ENCODE results near the gene COX6A1. TPM values are rescaled to one million over a fixed set of nuclear protein-coding genes. Genes with fewer than 3 reads are reported as not detected.

Gene COX6A1
- total RNA-seq, 1 experiment from 2014 or later, result 2,042 TPM

DNA sequence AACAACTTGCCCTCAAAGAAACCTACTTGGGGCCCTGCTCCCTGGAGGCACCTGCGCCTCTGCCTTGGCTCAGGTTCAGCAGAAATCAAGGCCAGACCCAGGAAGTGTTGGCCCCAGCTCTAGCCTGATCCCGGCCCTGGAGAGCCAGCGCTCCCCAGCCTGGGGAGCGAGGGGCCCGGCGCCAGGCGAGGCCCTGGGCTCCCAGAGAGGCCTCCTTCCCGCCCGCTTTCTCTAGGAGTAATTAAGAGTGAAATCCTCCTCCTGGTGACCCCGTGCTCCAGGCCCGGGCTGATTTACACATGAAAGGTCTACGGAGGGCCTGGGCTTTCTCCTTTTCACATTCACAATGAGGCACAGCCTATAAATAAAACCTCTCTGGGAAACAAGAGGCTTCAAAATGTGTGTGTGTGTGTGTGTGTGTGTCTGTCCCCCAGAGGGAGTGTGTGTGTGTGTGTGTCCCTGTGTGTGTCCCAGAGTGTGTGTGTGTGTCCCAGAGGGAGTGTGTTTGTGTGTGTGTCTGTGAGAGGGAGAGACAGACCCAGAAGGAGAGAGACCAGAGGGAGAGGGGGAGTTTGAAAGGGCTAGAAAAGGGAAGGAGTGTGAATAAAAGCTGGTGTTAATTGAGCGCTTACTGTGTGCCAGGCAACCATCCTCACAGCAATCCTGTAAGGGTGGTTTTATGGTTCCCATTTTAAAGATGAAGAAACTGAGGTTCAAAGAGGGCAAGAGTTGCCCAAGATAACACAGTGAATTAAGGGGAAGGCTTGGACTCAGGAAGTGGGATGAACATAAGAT is 23.8 kb upstream of the COX6A1 start:
- Histone ChIP-seq H3F3A (ENCODE audit: low read length, unreplicated experiment) (no peaks in the 10 kb centered on the region), H3K9me3 (ENCODE audit: low read length) (no peaks in the 10 kb centered on the region), H3K79me2 (ENCODE audit: low read length) (no peaks in the 10 kb centered on the region), H3K9ac (ENCODE audit: low read length) (no peak overlapping the region), H3K4me2 (ENCODE audit: low read length) (no peak overlapping the region), H4K20me1 (ENCODE audit: low read length) (no peaks in the 10 kb centered on the region), H3K4me3 (ENCODE audit: low read length) (no peak overlapping the region), H2AFZ (ENCODE audit: low read length) (no peak overlapping the region), H3K27ac (ENCODE audit: low read length) (no peak overlapping the region), H3K36me3 (ENCODE audit: low read depth, low read length) (no peaks in the 10 kb centered on the region), H3K4me1 (ENCODE audit: insufficient read depth, low read length) (no peaks in the 10 kb centered on the region), H3K27me3 (ENCODE audit: low read length) (no peaks in the 10 kb centered on the region), H3K9me2 (replicated peaks; ENCODE audit: low read length) (no peaks in the 10 kb centered on the region)
- BruUV-seq (replicated peaks), result no TSS peak
- DNase-seq, result no peak
- TF ChIP-seq, protein P1, sequence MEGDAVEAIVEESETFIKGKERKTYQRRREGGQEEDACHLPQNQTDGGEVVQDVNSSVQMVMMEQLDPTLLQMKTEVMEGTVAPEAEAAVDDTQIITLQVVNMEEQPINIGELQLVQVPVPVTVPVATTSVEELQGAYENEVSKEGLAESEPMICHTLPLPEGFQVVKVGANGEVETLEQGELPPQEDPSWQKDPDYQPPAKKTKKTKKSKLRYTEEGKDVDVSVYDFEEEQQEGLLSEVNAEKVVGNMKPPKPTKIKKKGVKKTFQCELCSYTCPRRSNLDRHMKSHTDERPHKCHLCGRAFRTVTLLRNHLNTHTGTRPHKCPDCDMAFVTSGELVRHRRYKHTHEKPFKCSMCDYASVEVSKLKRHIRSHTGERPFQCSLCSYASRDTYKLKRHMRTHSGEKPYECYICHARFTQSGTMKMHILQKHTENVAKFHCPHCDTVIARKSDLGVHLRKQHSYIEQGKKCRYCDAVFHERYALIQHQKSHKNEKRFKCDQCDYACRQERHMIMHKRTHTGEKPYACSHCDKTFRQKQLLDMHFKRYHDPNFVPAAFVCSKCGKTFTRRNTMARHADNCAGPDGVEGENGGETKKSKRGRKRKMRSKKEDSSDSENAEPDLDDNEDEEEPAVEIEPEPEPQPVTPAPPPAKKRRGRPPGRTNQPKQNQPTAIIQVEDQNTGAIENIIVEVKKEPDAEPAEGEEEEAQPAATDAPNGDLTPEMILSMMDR (conservative IDR thresholded peaks at IDR 0.05; ENCODE audit: low read depth, low read length), result no peak
- TF ChIP-seq EZH2phosphoT487 (IDR thresholded peaks at IDR 0.05; ENCODE audit: borderline replicate concordance, low read length), result no peak
- no peak for TF ChIP-seq EZH2 (IDR thresholded peaks at IDR 0.05; ENCODE audit: low read length, unreplicated experiment)
- ChIA-PET CTCF (no interaction called here), POLR2A (ENCODE audit: unreplicated experiment) (no interaction called here)
- ATAC-seq, result no peak
- intact Hi-C loops (cut with micrococcal nuclease), result no loop called here

DNA sequence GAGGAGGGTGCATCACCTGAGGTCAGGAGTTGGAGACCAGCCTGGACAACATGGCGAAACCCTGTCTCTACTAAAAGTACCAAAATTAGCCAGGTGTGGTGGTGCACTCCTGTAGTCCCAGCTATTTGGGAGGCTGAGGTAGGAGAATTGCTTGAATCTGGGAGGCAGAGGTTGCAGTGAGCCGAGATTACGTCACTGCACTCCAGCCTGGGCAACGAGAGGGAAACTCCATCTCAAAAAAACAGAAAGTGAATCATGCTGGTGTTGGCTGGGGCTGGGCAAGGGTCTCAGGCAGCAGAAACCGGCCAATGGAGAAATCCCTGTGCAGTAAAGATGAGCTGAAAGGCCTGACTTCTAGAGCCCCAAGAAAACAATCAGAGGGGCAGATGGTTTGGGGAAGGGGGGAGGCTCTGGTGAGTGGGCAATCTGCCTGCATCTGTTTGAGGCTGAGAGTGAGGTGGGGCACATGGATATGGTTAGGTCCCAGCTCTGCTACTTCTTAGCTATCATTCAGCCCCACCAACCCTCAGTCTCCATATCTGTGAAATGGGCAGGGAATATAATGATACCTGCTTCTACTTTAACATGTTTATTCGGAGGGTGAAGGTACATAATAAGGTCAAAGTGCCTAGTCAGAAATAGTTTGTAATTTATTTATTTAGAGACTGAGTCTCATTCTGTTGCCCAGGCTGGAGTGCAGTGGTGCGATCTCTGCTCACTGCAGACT is 21.3 kb upstream of the COX6A1 start:
- no peaks in the 10 kb centered on the region for H3K36me3 ChIP-seq (ENCODE audit: low read depth, low read length)
- CTCF ChIA-PET, result no interaction called here

More for the DNA sequence above, 21.3 kb upstream of the COX6A1 start:
- Histone ChIP-seq H3K4me2 (ENCODE audit: low read length) (no peak overlapping the region), H3K79me2 (ENCODE audit: low read length) (no peaks in the 10 kb centered on the region), H3K4me1 (ENCODE audit: insufficient read depth, low read length) (no peaks in the 10 kb centered on the region), H3K9me2 (replicated peaks; ENCODE audit: low read length) (no peaks in the 10 kb centered on the region), H3K4me3 (ENCODE audit: low read length) (no peak overlapping the region), H2AFZ (ENCODE audit: low read length) (no peak overlapping the region), H3K27me3 (ENCODE audit: low read length) (no peaks in the 10 kb centered on the region), H4K20me1 (ENCODE audit: low read length) (no peaks in the 10 kb centered on the region), H3K27ac (ENCODE audit: low read length) (no peak overlapping the region), H3K9ac (ENCODE audit: low read length) (no peak overlapping the region), H3K9me3 (ENCODE audit: low read length) (no peaks in the 10 kb centered on the region), H3F3A (ENCODE audit: low read length, unreplicated experiment) (no peaks in the 10 kb centered on the region)
- BruUV-seq (replicated peaks), result no TSS peak
- no peak for ATAC-seq
- TF ChIP-seq EZH2phosphoT487 (IDR thresholded peaks at IDR 0.05; ENCODE audit: borderline replicate concordance, low read length), result no peak
- TF ChIP-seq, protein P1 (conservative IDR thresholded peaks at IDR 0.05; ENCODE audit: low read depth, low read length), result no peak
- no peak for TF ChIP-seq EZH2 (IDR thresholded peaks at IDR 0.05; ENCODE audit: low read length, unreplicated experiment)
- POLR2A ChIA-PET (ENCODE audit: unreplicated experiment), result no interaction called here
- no peak for DNase-seq
- intact Hi-C loops (cut with micrococcal nuclease), result no loop called here

Data from PC-3 (cell line).